Measurements from ENCODE around the gene GLCE. TPM values are rescaled to one million over a fixed set of nuclear protein-coding genes. Genes with fewer than 3 reads are reported as not detected.

The GLCE gene
- total and polyA plus RNA-seq, 4 donors = 7.0 to 15.0 (median 7.6) TPM

- DNase-seq = no peak
- ATAC-seq (ENCODE audit: low FRiP score) = no peak
- WGBS, 2 donors = 60 to 64% methylated on average over 3 of the region's 3 CpGs
- Histone ChIP-seq H3K4me3 (ENCODE audit: low read length in 2 of 2) (no peak overlapping the region), H3K9me3 (ENCODE audit: control insufficient read depth, low read length) (no peaks in the 10 kb centered on the region), H3K27ac (ENCODE audit: low read depth in 1 of 2, low read length in 2 of 2) (no peak overlapping the region), H3K27me3 (ENCODE audit: control insufficient read depth in 1 of 2, insufficient read depth in 2 of 2, low read length in 1 of 2) (no peaks in the 10 kb centered on the region), H3K36me3 (ENCODE audit: control insufficient read depth in 1 of 2, insufficient read depth in 2 of 2, low read length in 1 of 2) (no peaks in the 10 kb centered on the region), H3K4me1 (ENCODE audit: control insufficient read depth in 1 of 2, insufficient read depth in 2 of 2, low read length in 2 of 2) (no peaks in the 10 kb centered on the region)
- intact Hi-C loops (cut with DNase I) = no loop called here
These were observed 27.2 kb upstream of the GLCE start for GRCh38 chr15:69132977-69133861.

- ATAC-seq (ENCODE audit: low FRiP score) = no peak
- intact Hi-C loops (cut with DNase I) = no loop called here
- H3K36me3 ChIP-seq (ENCODE audit: control insufficient read depth in 1 of 2, insufficient read depth in 2 of 2, low read length in 1 of 2) = no peaks in the 10 kb centered on the region
- H3K4me3 ChIP-seq (ENCODE audit: low read length in 2 of 2) = no peak overlapping the region
- no peaks in the 10 kb centered on the region for H3K4me1 ChIP-seq (ENCODE audit: control insufficient read depth in 1 of 2, insufficient read depth in 2 of 2, low read length in 2 of 2)
- H3K9me3 ChIP-seq (ENCODE audit: control insufficient read depth, low read length) = no peaks in the 10 kb centered on the region
- DNase-seq = no peak
- 89% methylated on average over 5 of the region's 5 CpGs for WGBS, 2 donors
- H3K27ac ChIP-seq (ENCODE audit: low read depth in 1 of 2, low read length in 2 of 2) = no peak overlapping the region
- no peaks in the 10 kb centered on the region for H3K27me3 ChIP-seq (ENCODE audit: control insufficient read depth in 1 of 2, insufficient read depth in 2 of 2, low read length in 1 of 2)
These were observed 26.4 kb upstream of the GLCE start for GRCh38 chr15:69133862-69134519.

GRCh38 chr15:69134791-69135190 lies 25.6 kb upstream of the GLCE start:
- Histone ChIP-seq H3K27me3 (ENCODE audit: control insufficient read depth in 1 of 2, insufficient read depth in 2 of 2, low read length in 1 of 2) (no peaks in the 10 kb centered on the region), H3K4me1 (ENCODE audit: control insufficient read depth in 1 of 2, insufficient read depth in 2 of 2, low read length in 2 of 2) (no peaks in the 10 kb centered on the region), H3K36me3 (ENCODE audit: control insufficient read depth in 1 of 2, insufficient read depth in 2 of 2, low read length in 1 of 2) (no peaks in the 10 kb centered on the region), H3K4me3 (ENCODE audit: low read length in 2 of 2) (no peak overlapping the region), H3K9me3 (ENCODE audit: control insufficient read depth, low read length) (no peaks in the 10 kb centered on the region), H3K27ac (ENCODE audit: low read depth in 1 of 2, low read length in 2 of 2) (no peak overlapping the region)
- DNase-seq (no peak), ATAC-seq (ENCODE audit: low FRiP score) (no peak)
- intact Hi-C loops (cut with DNase I) = no loop called here
- WGBS, 2 donors = 86 to 91% methylated on average over 2 of the region's 2 CpGs

GRCh38 chr15:69135499-69135898 lies 24.9 kb upstream of the GLCE start:
- Histone ChIP-seq H3K27ac (ENCODE audit: low read depth in 1 of 2, low read length in 2 of 2) (no peak overlapping the region), H3K4me3 (ENCODE audit: low read length in 2 of 2) (no peak overlapping the region), H3K9me3 (ENCODE audit: control insufficient read depth, low read length) (no peaks in the 10 kb centered on the region), H3K4me1 (ENCODE audit: control insufficient read depth in 1 of 2, insufficient read depth in 2 of 2, low read length in 2 of 2) (no peaks in the 10 kb centered on the region), H3K36me3 (ENCODE audit: control insufficient read depth in 1 of 2, insufficient read depth in 2 of 2, low read length in 1 of 2) (no peaks in the 10 kb centered on the region), H3K27me3 (ENCODE audit: control insufficient read depth in 1 of 2, insufficient read depth in 2 of 2, low read length in 1 of 2) (no peaks in the 10 kb centered on the region)
- intact Hi-C loops (cut with DNase I) = no loop called here
- DNase-seq (no peak), ATAC-seq (ENCODE audit: low FRiP score) (no peak)
- WGBS, 2 donors = 80 to 84% methylated on average over 2 of the region's 2 CpGs

GRCh38 chr15:69138963-69139362 lies 21.5 kb upstream of the GLCE start:
- 54 to 56% methylated on average over 4 of the region's 4 CpGs for WGBS, 2 donors
- no peaks in the 10 kb centered on the region for H3K27me3 ChIP-seq (ENCODE audit: control insufficient read depth in 1 of 2, insufficient read depth in 2 of 2, low read length in 1 of 2)

GRCh38 chr15:69140306-69140705 lies 20.1 kb upstream of the GLCE start:
- no peak for ATAC-seq (ENCODE audit: low FRiP score)

More at GRCh38 chr15:69138963-69139362, 21.5 kb upstream of the GLCE start:
- Histone ChIP-seq H3K9me3 (ENCODE audit: control insufficient read depth, low read length) (no peaks in the 10 kb centered on the region), H3K4me3 (ENCODE audit: low read length in 2 of 2) (no peak overlapping the region), H3K4me1 (ENCODE audit: control insufficient read depth in 1 of 2, insufficient read depth in 2 of 2, low read length in 2 of 2) (no peaks in the 10 kb centered on the region), H3K36me3 (ENCODE audit: control insufficient read depth in 1 of 2, insufficient read depth in 2 of 2, low read length in 1 of 2) (no peaks in the 10 kb centered on the region), H3K27ac (ENCODE audit: low read depth in 1 of 2, low read length in 2 of 2) (no peak overlapping the region)
- intact Hi-C loops (cut with DNase I) = no loop called here
- ATAC-seq (ENCODE audit: low FRiP score) (no peak), DNase-seq (no peak)

GRCh38 chr15:69141286-69141701 lies 19.1 kb upstream of the GLCE start:
- DNase-seq (no peak), ATAC-seq (ENCODE audit: low FRiP score) (no peak)
- 44 to 45% methylated on average over 3 of the region's 3 CpGs for WGBS, 2 donors
- intact Hi-C loops (cut with DNase I) = no loop called here
- Histone ChIP-seq H3K36me3 (ENCODE audit: control insufficient read depth in 1 of 2, insufficient read depth in 2 of 2, low read length in 1 of 2) (no peaks in the 10 kb centered on the region), H3K4me3 (ENCODE audit: low read length in 2 of 2) (no peak overlapping the region), H3K27ac (ENCODE audit: low read depth in 1 of 2, low read length in 2 of 2) (no peak overlapping the region), H3K27me3 (ENCODE audit: control insufficient read depth in 1 of 2, insufficient read depth in 2 of 2, low read length in 1 of 2) (no peaks in the 10 kb centered on the region), H3K9me3 (ENCODE audit: control insufficient read depth, low read length) (no peaks in the 10 kb centered on the region), H3K4me1 (ENCODE audit: control insufficient read depth in 1 of 2, insufficient read depth in 2 of 2, low read length in 2 of 2) (no peaks in the 10 kb centered on the region)

More at GRCh38 chr15:69140306-69140705, 20.1 kb upstream of the GLCE start:
- no peak overlapping the region for H3K4me3 ChIP-seq (ENCODE audit: low read length in 2 of 2)
- H3K27ac ChIP-seq (ENCODE audit: low read depth in 1 of 2, low read length in 2 of 2) = no peak overlapping the region
- H3K36me3 ChIP-seq (ENCODE audit: control insufficient read depth in 1 of 2, insufficient read depth in 2 of 2, low read length in 1 of 2) = no peaks in the 10 kb centered on the region
- 27 to 30% methylated on average over 13 of the region's 13 CpGs for WGBS, 2 donors
- no peaks in the 10 kb centered on the region for H3K9me3 ChIP-seq (ENCODE audit: control insufficient read depth, low read length)
- DNase-seq = no peak
- no peaks in the 10 kb centered on the region for H3K4me1 ChIP-seq (ENCODE audit: control insufficient read depth in 1 of 2, insufficient read depth in 2 of 2, low read length in 2 of 2)
- no peaks in the 10 kb centered on the region for H3K27me3 ChIP-seq (ENCODE audit: control insufficient read depth in 1 of 2, insufficient read depth in 2 of 2, low read length in 1 of 2)
- intact Hi-C loops (cut with DNase I) = no loop called here

GRCh38 chr15:69141833-69142232 lies 18.6 kb upstream of the GLCE start:
- Histone ChIP-seq H3K36me3 (ENCODE audit: control insufficient read depth in 1 of 2, insufficient read depth in 2 of 2, low read length in 1 of 2) (no peaks in the 10 kb centered on the region), H3K4me1 (ENCODE audit: control insufficient read depth in 1 of 2, insufficient read depth in 2 of 2, low read length in 2 of 2) (no peaks in the 10 kb centered on the region), H3K27ac (ENCODE audit: low read depth in 1 of 2, low read length in 2 of 2) (no peak overlapping the region), H3K9me3 (ENCODE audit: control insufficient read depth, low read length) (no peaks in the 10 kb centered on the region), H3K27me3 (ENCODE audit: control insufficient read depth in 1 of 2, insufficient read depth in 2 of 2, low read length in 1 of 2) (no peaks in the 10 kb centered on the region), H3K4me3 (ENCODE audit: low read length in 2 of 2) (no peak overlapping the region)
- DNase-seq (no peak), ATAC-seq (ENCODE audit: low FRiP score) (no peak)
- 38 to 55% methylated on average over 1 of the region's 1 CpG for WGBS, 2 donors
- intact Hi-C loops (cut with DNase I) = no loop called here
